ENCODE data around the gene WWOX.

The WWOX gene

GRCh38 chr16:79195938-79196337, 1096.5 kb downstream of the WWOX start:
- ATAC-seq = no peak
- TF ChIP-seq TOX (CRISPR knock-in tag; IDR thresholded peaks at IDR 0.05; ENCODE audit: borderline replicate concordance) (no peak), OSR1 (CRISPR knock-in tag; IDR thresholded peaks at IDR 0.05) (no peak), ZNF565 (CRISPR knock-in tag; conservative IDR thresholded peaks at IDR 0.05; ENCODE audit: low read depth) (no peak), ESRRG (CRISPR knock-in tag; IDR thresholded peaks at IDR 0.05) (no peak), CSRNP3 (CRISPR knock-in tag; IDR thresholded peaks at IDR 0.05) (no peak), ZC3H10 (CRISPR knock-in tag; IDR thresholded peaks at IDR 0.05) (no peak), ZNF70 (CRISPR knock-in tag; IDR thresholded peaks at IDR 0.05) (no peak), TSHZ2 (CRISPR knock-in tag; IDR thresholded peaks at IDR 0.05) (no peak)

GRCh38 chr16:79201436-79201835, 1102.0 kb downstream of the WWOX start:
- no peak for ATAC-seq
- TF ChIP-seq CSDC2 (CRISPR knock-in tag; IDR thresholded peaks at IDR 0.05) (no peak), ZNF8 (CRISPR knock-in tag; IDR thresholded peaks at IDR 0.05) (no peak), GLIS3 (CRISPR knock-in tag; IDR thresholded peaks at IDR 0.05) (no peak)

- no peak for TF ChIP-seq ZFP3 (CRISPR knock-in tag; IDR thresholded peaks at IDR 0.05)
- no peak for TF ChIP-seq TOX (CRISPR knock-in tag; IDR thresholded peaks at IDR 0.05; ENCODE audit: borderline replicate concordance)
- TF ChIP-seq TSHZ2 (CRISPR knock-in tag; IDR thresholded peaks at IDR 0.05) = no peak
- no peak for TF ChIP-seq CSDC2 (CRISPR knock-in tag; IDR thresholded peaks at IDR 0.05)
- TF ChIP-seq ESRRG (CRISPR knock-in tag; IDR thresholded peaks at IDR 0.05) = no peak
- no peak for TF ChIP-seq ZNF565 (CRISPR knock-in tag; conservative IDR thresholded peaks at IDR 0.05; ENCODE audit: low read depth)
- no peak for TF ChIP-seq ISL1 (CRISPR knock-in tag; IDR thresholded peaks at IDR 0.05)
- TF ChIP-seq POU6F1 (CRISPR knock-in tag; IDR thresholded peaks at IDR 0.05; ENCODE audit: borderline replicate concordance, low read depth) = no peak
- TF ChIP-seq BACH2 (CRISPR knock-in tag; IDR thresholded peaks at IDR 0.05; ENCODE audit: borderline replicate concordance) = no peak
- no peak for TF ChIP-seq SNAI2 (CRISPR knock-in tag; IDR thresholded peaks at IDR 0.05)
- TF ChIP-seq ZNF8 (CRISPR knock-in tag; IDR thresholded peaks at IDR 0.05) = no peak
- no peak for TF ChIP-seq ZNF70 (CRISPR knock-in tag; IDR thresholded peaks at IDR 0.05)
- no peak for ATAC-seq
Measured at GRCh38 chr16:79202977-79203376, 1103.5 kb downstream of the WWOX start.

- no peak for TF ChIP-seq ZFP30 (CRISPR knock-in tag; IDR thresholded peaks at IDR 0.05)
- TF ChIP-seq POU6F1 (CRISPR knock-in tag; IDR thresholded peaks at IDR 0.05; ENCODE audit: borderline replicate concordance, low read depth) = no peak
- TF ChIP-seq ARNTL (CRISPR knock-in tag; IDR thresholded peaks at IDR 0.05; ENCODE audit: borderline replicate concordance, low read depth) = no peak
- no peak for TF ChIP-seq ZFP3 (CRISPR knock-in tag; IDR thresholded peaks at IDR 0.05)
- no peak for TF ChIP-seq RARB (CRISPR knock-in tag; IDR thresholded peaks at IDR 0.05)
- no peak for TF ChIP-seq PPARA (CRISPR knock-in tag; IDR thresholded peaks at IDR 0.05; ENCODE audit: borderline replicate concordance)
- ATAC-seq = no peak
Measured at GRCh38 chr16:79204486-79204885, 1105.0 kb downstream of the WWOX start.

All from SK-N-SH treated with all-trans-retinoic acid at 6 μM for 48 hours (cell line).